ENCODE results near the gene KLHL25. TPM values are rescaled to one million over a fixed set of nuclear protein-coding genes. Genes with fewer than 3 reads are reported as not detected.

Gene KLHL25
- total and polyA plus RNA-seq, 2 of the 8 experiments (the other 6 are each of a cell fraction or from before 2014, with no cell fraction given): 16.5 to 22.0 TPM

DNA sequence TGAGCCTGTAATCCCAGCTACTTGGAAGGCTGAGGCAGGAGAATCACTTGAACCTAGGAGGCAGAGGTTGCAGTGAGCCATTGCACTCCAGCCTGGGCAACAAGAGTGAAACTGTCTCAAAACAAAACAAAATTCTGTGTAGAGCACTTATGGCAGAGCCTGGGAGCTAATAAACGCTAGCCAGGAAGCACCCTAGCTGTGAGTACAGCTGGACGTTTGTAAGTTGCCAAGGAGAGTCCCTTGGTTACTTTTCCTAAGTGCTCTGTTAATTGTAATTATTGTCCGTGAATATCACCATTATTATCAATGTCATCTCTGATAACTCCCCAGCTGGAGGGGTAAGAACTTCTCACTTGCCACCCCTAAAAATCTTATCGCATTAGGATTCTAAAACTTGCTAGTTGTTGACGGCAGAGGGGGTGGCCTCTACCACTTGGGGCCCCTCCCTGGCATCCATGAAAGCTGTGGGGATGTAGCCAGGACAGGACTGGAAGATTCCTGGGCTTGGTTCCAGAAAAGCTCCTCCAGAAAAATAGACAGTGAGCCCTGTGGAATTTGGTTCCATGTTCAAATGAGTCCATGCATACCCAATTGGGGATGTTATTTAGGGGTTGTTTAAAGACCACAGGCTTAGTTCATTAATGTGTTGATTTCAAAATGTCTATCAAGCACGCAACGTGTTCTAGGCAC lies 9.9 kb upstream of the KLHL25 start (continued):
- TF ChIP-seq, protein P1, sequence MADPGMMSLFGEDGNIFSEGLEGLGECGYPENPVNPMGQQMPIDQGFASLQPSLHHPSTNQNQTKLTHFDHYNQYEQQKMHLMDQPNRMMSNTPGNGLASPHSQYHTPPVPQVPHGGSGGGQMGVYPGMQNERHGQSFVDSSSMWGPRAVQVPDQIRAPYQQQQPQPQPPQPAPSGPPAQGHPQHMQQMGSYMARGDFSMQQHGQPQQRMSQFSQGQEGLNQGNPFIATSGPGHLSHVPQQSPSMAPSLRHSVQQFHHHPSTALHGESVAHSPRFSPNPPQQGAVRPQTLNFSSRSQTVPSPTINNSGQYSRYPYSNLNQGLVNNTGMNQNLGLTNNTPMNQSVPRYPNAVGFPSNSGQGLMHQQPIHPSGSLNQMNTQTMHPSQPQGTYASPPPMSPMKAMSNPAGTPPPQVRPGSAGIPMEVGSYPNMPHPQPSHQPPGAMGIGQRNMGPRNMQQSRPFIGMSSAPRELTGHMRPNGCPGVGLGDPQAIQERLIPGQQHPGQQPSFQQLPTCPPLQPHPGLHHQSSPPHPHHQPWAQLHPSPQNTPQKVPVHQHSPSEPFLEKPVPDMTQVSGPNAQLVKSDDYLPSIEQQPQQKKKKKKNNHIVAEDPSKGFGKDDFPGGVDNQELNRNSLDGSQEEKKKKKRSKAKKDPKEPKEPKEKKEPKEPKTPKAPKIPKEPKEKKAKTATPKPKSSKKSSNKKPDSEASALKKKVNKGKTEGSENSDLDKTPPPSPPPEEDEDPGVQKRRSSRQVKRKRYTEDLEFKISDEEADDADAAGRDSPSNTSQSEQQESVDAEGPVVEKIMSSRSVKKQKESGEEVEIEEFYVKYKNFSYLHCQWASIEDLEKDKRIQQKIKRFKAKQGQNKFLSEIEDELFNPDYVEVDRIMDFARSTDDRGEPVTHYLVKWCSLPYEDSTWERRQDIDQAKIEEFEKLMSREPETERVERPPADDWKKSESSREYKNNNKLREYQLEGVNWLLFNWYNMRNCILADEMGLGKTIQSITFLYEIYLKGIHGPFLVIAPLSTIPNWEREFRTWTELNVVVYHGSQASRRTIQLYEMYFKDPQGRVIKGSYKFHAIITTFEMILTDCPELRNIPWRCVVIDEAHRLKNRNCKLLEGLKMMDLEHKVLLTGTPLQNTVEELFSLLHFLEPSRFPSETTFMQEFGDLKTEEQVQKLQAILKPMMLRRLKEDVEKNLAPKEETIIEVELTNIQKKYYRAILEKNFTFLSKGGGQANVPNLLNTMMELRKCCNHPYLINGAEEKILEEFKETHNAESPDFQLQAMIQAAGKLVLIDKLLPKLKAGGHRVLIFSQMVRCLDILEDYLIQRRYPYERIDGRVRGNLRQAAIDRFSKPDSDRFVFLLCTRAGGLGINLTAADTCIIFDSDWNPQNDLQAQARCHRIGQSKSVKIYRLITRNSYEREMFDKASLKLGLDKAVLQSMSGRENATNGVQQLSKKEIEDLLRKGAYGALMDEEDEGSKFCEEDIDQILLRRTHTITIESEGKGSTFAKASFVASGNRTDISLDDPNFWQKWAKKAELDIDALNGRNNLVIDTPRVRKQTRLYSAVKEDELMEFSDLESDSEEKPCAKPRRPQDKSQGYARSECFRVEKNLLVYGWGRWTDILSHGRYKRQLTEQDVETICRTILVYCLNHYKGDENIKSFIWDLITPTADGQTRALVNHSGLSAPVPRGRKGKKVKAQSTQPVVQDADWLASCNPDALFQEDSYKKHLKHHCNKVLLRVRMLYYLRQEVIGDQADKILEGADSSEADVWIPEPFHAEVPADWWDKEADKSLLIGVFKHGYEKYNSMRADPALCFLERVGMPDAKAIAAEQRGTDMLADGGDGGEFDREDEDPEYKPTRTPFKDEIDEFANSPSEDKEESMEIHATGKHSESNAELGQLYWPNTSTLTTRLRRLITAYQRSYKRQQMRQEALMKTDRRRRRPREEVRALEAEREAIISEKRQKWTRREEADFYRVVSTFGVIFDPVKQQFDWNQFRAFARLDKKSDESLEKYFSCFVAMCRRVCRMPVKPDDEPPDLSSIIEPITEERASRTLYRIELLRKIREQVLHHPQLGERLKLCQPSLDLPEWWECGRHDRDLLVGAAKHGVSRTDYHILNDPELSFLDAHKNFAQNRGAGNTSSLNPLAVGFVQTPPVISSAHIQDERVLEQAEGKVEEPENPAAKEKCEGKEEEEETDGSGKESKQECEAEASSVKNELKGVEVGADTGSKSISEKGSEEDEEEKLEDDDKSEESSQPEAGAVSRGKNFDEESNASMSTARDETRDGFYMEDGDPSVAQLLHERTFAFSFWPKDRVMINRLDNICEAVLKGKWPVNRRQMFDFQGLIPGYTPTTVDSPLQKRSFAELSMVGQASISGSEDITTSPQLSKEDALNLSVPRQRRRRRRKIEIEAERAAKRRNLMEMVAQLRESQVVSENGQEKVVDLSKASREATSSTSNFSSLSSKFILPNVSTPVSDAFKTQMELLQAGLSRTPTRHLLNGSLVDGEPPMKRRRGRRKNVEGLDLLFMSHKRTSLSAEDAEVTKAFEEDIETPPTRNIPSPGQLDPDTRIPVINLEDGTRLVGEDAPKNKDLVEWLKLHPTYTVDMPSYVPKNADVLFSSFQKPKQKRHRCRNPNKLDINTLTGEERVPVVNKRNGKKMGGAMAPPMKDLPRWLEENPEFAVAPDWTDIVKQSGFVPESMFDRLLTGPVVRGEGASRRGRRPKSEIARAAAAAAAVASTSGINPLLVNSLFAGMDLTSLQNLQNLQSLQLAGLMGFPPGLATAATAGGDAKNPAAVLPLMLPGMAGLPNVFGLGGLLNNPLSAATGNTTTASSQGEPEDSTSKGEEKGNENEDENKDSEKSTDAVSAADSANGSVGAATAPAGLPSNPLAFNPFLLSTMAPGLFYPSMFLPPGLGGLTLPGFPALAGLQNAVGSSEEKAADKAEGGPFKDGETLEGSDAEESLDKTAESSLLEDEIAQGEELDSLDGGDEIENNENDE (IDR thresholded peaks at IDR 0.05; ENCODE audit: insufficient replicate concordance, low read length): no peak
- no peak for TF ChIP-seq TEAD4 (IDR thresholded peaks at IDR 0.05; ENCODE audit: low read depth, low read length)
